Activated CD8-positive, alpha-beta T cell treated with anti-CD3 and anti-CD28 coated beads for 36 hours (primary cell): ENCODE data around the gene PARD3. TPM values are rescaled to one million over a fixed set of nuclear protein-coding genes. Genes with fewer than 3 reads are reported as not detected.

Experiments
- ATAC-seq: fragments of 200-7000 bp; cut with Tn5 transposase; one replicate; pipeline ENCODE4 v1.10.0; 2021; ENCODE audit warnings: mild to moderate bottlenecking, moderate library complexity
- CTCF ChIA-PET: fragments of 350-600 bp; sonication (Branson Sonifier 250); formaldehyde crosslinking; loops from one replicate; lab custom pipeline; 2021; ENCODE audit warnings: antibody characterized with exemption; lab: Charles Lee
- POLR2A ChIA-PET: fragments of 350-600 bp; sonication (Branson Sonifier 250); formaldehyde crosslinking; loops from one replicate; lab custom pipeline; 2021; ENCODE audit warnings: antibody characterized with exemption; lab: Charles Lee
- DNase-seq: peaks from one replicate; pipeline ENCODE4 v3.0.0-alpha.2; 2020
- H3K27ac Mint-ChIP-seq: one replicate; pipeline ENCODE4 v1.8.0; 2021; ENCODE audit warnings: mild to moderate bottlenecking, mixed read lengths
- H3K27me3 Mint-ChIP-seq: one replicate; pipeline ENCODE4 v1.8.0; 2021; ENCODE audit warnings: mixed read lengths
- H3K36me3 Mint-ChIP-seq: one replicate; pipeline ENCODE4 v1.8.0; 2021; ENCODE audit warnings: low read depth, mixed read lengths
- H3K4me1 Mint-ChIP-seq: one replicate; pipeline ENCODE4 v1.8.0; 2021; ENCODE audit warnings: low read depth, mixed read lengths
- H3K4me3 Mint-ChIP-seq: one replicate; pipeline ENCODE4 v1.8.0; 2021; ENCODE audit warnings: mild to moderate bottlenecking, moderate library complexity, mixed read lengths
- H3K9me3 Mint-ChIP-seq: one replicate; pipeline ENCODE4 v1.8.0; 2021; ENCODE audit warnings: mixed read lengths
- intact Hi-C: fragments of 100-400 bp; cut with micrococcal nuclease; formaldehyde crosslinking; loops from one replicate; pipeline ENCODE4 v1.10.0; 2022
- total RNA-seq, 2 experiments: library from RNA; stranded (reverse); gene quantifications; one replicate each; pipeline ENCODE4 v1.2.3, GENCODE V29; 2021
- TF ChIP-seq, protein P1 (sequence below): fragments of 200-600 bp; IDR thresholded peaks from one replicate; pipeline ENCODE4 v1.8.0; 2022; ENCODE audit warnings: antibody characterized with exemption, mild to moderate bottlenecking

The PARD3 gene
- total RNA-seq, 2 experiments from 2014 or later = 1.6 to 2.0 TPM

DNA sequence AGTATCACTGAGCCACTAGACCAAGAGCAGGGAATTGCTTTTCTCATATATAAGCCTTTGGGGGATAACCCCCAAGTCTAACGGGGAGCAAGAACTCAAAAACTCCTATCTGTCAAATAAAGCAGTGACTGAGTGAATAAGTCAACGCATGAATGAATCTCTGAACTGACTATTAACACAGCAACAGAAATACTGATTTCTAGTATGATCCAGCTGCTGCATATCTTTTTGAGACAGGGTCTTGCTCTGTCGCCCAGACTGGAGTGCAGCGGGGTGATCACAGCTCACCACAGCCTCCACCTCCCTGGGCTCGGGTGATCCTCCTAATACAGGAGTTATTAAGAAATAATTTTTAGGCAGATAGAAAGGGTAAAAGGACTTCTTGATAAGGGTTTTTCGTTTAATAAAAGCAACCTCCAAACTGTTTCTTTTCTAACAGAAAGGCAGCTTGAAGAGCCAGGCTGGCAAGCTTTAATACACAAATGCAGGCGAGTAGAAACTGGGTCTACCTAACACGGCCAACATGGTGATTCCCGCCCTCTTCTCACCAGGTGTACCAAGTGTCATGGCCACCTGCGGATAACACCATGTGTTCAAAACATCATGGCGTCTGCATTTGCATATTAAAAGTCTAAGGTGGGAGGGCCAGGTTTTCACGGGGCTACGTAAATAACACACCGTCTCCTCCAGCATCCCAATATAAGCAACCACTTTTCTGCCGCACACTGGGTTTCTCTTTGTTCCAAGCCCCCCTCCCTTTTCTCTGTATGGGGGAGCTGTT is 631.9 kb downstream of the PARD3 start:
- ATAC-seq = no peak
- no peaks in the 10 kb centered on the region for H3K27me3 Mint-ChIP-seq

DNA sequence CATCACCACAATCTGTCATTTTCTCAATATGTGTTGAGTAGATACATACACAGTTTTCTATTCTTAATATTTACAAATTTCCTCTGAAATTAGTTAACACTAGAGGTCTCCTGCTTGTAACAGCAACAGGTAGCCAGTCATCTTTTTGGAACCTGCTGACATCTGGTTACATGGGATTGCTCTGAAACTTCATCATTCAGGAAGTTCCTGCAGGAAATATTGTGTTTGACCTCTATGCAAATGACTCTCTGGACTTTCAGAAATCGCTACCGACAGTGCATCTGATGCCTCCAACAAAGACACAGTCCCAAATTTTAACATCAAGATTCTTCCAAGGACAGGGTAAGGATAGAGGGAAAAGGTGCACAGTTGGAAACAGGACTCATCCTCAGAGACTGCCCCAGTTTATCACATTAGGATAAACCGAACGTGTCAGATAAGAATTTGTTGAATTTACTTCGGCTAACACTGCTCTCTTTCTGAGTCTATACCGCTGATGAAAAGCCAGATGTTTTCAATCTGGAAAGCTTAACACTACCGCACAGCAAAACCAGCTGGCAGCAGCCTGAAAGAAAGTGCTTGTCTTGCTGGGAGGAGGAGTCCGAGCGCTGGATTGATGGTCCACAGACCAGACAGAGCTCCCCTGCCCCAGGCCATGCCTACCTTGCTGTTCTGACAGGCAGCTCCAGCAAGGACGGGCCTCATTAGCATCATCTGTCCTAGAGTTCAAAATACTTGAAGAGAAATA is 633.4 kb downstream of the PARD3 start:
- CTCF ChIA-PET = no interaction called here
- TF ChIP-seq, protein P1, sequence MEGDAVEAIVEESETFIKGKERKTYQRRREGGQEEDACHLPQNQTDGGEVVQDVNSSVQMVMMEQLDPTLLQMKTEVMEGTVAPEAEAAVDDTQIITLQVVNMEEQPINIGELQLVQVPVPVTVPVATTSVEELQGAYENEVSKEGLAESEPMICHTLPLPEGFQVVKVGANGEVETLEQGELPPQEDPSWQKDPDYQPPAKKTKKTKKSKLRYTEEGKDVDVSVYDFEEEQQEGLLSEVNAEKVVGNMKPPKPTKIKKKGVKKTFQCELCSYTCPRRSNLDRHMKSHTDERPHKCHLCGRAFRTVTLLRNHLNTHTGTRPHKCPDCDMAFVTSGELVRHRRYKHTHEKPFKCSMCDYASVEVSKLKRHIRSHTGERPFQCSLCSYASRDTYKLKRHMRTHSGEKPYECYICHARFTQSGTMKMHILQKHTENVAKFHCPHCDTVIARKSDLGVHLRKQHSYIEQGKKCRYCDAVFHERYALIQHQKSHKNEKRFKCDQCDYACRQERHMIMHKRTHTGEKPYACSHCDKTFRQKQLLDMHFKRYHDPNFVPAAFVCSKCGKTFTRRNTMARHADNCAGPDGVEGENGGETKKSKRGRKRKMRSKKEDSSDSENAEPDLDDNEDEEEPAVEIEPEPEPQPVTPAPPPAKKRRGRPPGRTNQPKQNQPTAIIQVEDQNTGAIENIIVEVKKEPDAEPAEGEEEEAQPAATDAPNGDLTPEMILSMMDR = no peak
- intact Hi-C loops = no loop called here
- Mint-ChIP-seq H3K4me1 (no peaks in the 10 kb centered on the region), H3K9me3 (no peaks in the 10 kb centered on the region), H3K4me3 (no peak overlapping the region), H3K27ac (no peak overlapping the region), H3K27me3 (peaks cover 2% of the 10 kb centered on the region), H3K36me3 (no peaks in the 10 kb centered on the region)
- ATAC-seq = no peak
- POLR2A ChIA-PET = no interaction called here
- DNase-seq = no peak

More for the DNA sequence above, 631.9 kb downstream of the PARD3 start:
- intact Hi-C loops = no loop called here
- no peak overlapping the region for H3K27ac Mint-ChIP-seq
- TF ChIP-seq, protein P1 = no peak
- DNase-seq = no peak
- no peaks in the 10 kb centered on the region for H3K9me3 Mint-ChIP-seq
- H3K4me3 Mint-ChIP-seq = no peak overlapping the region
- ChIA-PET POLR2A (no interaction called here), CTCF (no interaction called here)
- no peaks in the 10 kb centered on the region for H3K36me3 Mint-ChIP-seq
- H3K4me1 Mint-ChIP-seq = no peaks in the 10 kb centered on the region

DNA sequence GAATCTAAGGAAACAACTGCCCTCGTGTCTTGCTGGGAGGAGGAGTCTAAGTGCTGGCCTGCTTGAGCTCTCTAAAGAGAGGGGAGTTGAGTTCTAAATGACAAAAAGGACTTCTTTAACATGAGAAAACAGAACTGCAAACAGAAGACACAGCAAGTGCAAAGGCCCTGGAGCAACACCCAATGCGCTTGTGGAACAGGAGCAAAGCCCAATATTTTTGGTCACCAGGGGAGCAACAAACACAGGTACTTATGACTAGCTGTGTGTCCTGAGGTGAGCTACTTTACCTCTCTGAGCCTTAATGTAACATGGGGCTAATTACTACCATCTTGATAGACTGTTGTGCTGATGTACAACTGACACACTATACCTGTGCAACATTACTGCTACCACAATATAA is 634.3 kb downstream of the PARD3 start:
- CTCF ChIA-PET = no interaction called here
- intact Hi-C loops = no loop called here
- no peaks in the 10 kb centered on the region for H3K9me3 Mint-ChIP-seq
- H3K27me3 Mint-ChIP-seq = peaks cover 2% of the 10 kb centered on the region
- H3K4me1 Mint-ChIP-seq = no peaks in the 10 kb centered on the region
- no peak overlapping the region for H3K4me3 Mint-ChIP-seq
- POLR2A ChIA-PET = no interaction called here
- DNase-seq = no peak
- no peak overlapping the region for H3K27ac Mint-ChIP-seq
- TF ChIP-seq, protein P1 = no peak
- ATAC-seq = no peak
- no peaks in the 10 kb centered on the region for H3K36me3 Mint-ChIP-seq

DNA sequence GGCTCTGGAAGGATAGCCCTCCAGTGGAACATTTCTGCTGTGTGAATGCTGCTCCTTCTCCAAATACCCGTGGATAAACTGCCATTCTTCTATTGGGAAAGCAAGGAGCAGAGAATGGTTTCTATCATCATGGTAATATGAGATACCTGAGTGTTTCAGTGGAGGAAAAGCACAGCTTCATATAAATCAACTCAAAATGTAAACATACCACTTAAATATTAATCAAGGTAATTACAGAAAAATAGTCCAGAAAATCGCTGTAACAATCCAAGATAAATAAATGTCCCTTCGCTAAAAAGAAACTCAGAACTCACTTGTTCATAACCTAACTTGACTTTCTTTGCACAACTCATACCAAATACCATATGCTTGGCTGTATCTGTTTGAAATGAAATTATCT is 635.8 kb downstream of the PARD3 start:
- no peaks in the 10 kb centered on the region for H3K4me1 Mint-ChIP-seq
- no peak overlapping the region for H3K27ac Mint-ChIP-seq
- POLR2A ChIA-PET = no interaction called here
- DNase-seq (no peak), ATAC-seq (no peak)
- no peaks in the 10 kb centered on the region for H3K9me3 Mint-ChIP-seq
- TF ChIP-seq, protein P1 = no peak
- CTCF ChIA-PET = no interaction called here
- intact Hi-C loops = no loop called here
- no peaks in the 10 kb centered on the region for H3K36me3 Mint-ChIP-seq
- H3K27me3 Mint-ChIP-seq = peaks cover 2% of the 10 kb centered on the region
- H3K4me3 Mint-ChIP-seq = no peak overlapping the region

DNA sequence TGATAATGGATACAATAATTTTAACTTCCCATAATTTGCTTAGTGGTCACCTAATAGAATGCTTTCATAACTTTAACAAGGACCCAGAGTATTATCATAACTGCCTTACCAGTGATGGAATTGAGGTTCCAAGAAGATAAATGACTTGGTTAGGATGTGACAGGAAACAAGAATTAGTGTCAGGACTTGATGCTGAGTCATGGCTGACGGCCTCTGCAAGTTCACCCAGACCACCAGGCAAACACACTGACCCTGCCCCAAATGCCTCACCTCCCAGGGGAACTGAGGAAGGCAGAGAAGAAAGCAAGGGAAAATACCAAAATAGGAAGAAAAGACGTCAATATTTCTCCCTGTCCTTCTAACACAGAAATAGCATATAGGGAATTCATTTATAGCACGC is 636.3 kb downstream of the PARD3 start:
- TF ChIP-seq, protein P1 = no peak
- Mint-ChIP-seq H3K27ac (no peak overlapping the region), H3K27me3 (peaks cover 2% of the 10 kb centered on the region)

More for the DNA sequence above, 636.3 kb downstream of the PARD3 start:
- no peaks in the 10 kb centered on the region for H3K36me3 Mint-ChIP-seq
- no peak overlapping the region for H3K4me3 Mint-ChIP-seq
- no peaks in the 10 kb centered on the region for H3K4me1 Mint-ChIP-seq
- CTCF ChIA-PET = no interaction called here
- intact Hi-C loops = no loop called here
- no peak for ATAC-seq
- DNase-seq = no peak
- H3K9me3 Mint-ChIP-seq = no peaks in the 10 kb centered on the region
- POLR2A ChIA-PET = no interaction called here
